ENCODE measurements around the gene SHROOM1. TPM values are rescaled to one million over a fixed set of nuclear protein-coding genes. Genes with fewer than 3 reads are reported as not detected.

Gene SHROOM1
- total RNA-seq, 4 donors from 2014 or later = 4.5 to 21.2 (median 13.1) TPM

GRCh38 chr5:132773601-132774355 lies 56.7 kb downstream of the SHROOM1 start:
- peaks cover 55 to 81% (median 75%) of the 10 kb centered on the region in 4 donors for H3K4me1 ChIP-seq
- 83% methylated on average over 5 of the region's 12 CpGs for WGBS
- H3K27me3 ChIP-seq = no peaks in the 10 kb centered on the region
- TF ChIP-seq CTCF (IDR thresholded peaks at IDR 0.05) (no peak), POLR2A (IDR thresholded peaks at IDR 0.05; ENCODE audit: low read depth) (no peak), POLR2AphosphoS5 (IDR thresholded peaks at IDR 0.05) (no peak), EP300 (IDR thresholded peaks at IDR 0.05) (no peak)
- no peaks in the 10 kb centered on the region for H3K36me3 ChIP-seq
- no peaks in the 10 kb centered on the region for H3K9me3 ChIP-seq
- H3K4me3 ChIP-seq = no peak overlapping the region
- DNase-seq (ENCODE audit: extremely low spot score) = no peak
- H3K27ac ChIP-seq (replicated peaks in 1 of 4) = peak overlapping the region in 3 of 4 donors; percentile 29 to 88 (median 84)
- intact Hi-C loops (cut with DNase I) = no loop called here

GRCh38 chr5:132773114-132773513 lies 57.3 kb downstream of the SHROOM1 start:
- no peaks in the 10 kb centered on the region for H3K36me3 ChIP-seq
- WGBS = 85% methylated on average over 5 of the region's 5 CpGs
- peaks cover 61 to 83% (median 78%) of the 10 kb centered on the region in 4 donors for H3K4me1 ChIP-seq
- intact Hi-C loops (cut with DNase I) = no loop called here
- H3K27ac ChIP-seq (replicated peaks in 1 of 4) = peak overlapping the region in 1 of 4 donors; percentile 67
- no peak for DNase-seq (ENCODE audit: extremely low spot score)
- no peaks in the 10 kb centered on the region for H3K27me3 ChIP-seq
- no peak for TF ChIP-seq EP300 (IDR thresholded peaks at IDR 0.05)
- TF ChIP-seq POLR2A (IDR thresholded peaks at IDR 0.05; ENCODE audit: low read depth) = no peak
- no peak for TF ChIP-seq POLR2AphosphoS5 (IDR thresholded peaks at IDR 0.05)
- TF ChIP-seq CTCF (IDR thresholded peaks at IDR 0.05) = no peak
- H3K9me3 ChIP-seq = no peaks in the 10 kb centered on the region
- H3K4me3 ChIP-seq = no peak overlapping the region

- no peak for TF ChIP-seq EP300 (IDR thresholded peaks at IDR 0.05)
- H3K9me3 ChIP-seq = no peaks in the 10 kb centered on the region
- H3K36me3 ChIP-seq = no peaks in the 10 kb centered on the region
- H3K27ac ChIP-seq (replicated peaks in 1 of 4) = peak overlapping the region; percentile 31 to 69 (median 54)
- no peak overlapping the region for H3K4me3 ChIP-seq
- WGBS = 50% methylated on average over 2 of the region's 8 CpGs
- intact Hi-C loops (cut with DNase I) = no loop called here
- DNase-seq (ENCODE audit: extremely low spot score) = no peak
- H3K27me3 ChIP-seq = no peaks in the 10 kb centered on the region
- H3K4me1 ChIP-seq = peaks cover 68 to 83% (median 78%) of the 10 kb centered on the region in 4 donors
Measured at GRCh38 chr5:132772291-132773070, 58.0 kb downstream of the SHROOM1 start.

Small RNA genes within 50 kb of the gene (small RNA-seq; reads per million reads assigned to genes)
- gene RNA5SP192 = 0 reads per million in 3 donors

Other genes starting within 250 kb of the SHROOM1 start
- not detected for gene IL13, start 172.5 kb downstream of the SHROOM1 start, total RNA-seq
- not detected for gene IL4, start 156.7 kb downstream of the SHROOM1 start, total RNA-seq
- 1 to 10 TPM; 5.5 to 9.6 (median 8.3) TPM for gene KIF3A, start 93.1 kb downstream of the SHROOM1 start, total RNA-seq
- under 1 TPM in 1 of 4 donors, not detected in 3; 0.39 TPM for gene CCNI2, start 83.2 kb downstream of the SHROOM1 start, total RNA-seq
- 10 to 100 TPM; 26.7 to 42.8 (median 36.9) TPM for gene SEPTIN8, start 53.4 kb downstream of the SHROOM1 start, total RNA-seq
- under 1 TPM; 0.06 to 0.83 (median 0.15) TPM for gene SOWAHA, start 17.3 kb downstream of the SHROOM1 start, total RNA-seq
- gene GDF9, start 35.8 kb upstream of the SHROOM1 start, total RNA-seq = 1 to 10 TPM in 1 of 4 donors, under 1 TPM in 2, not detected in 1; under 0.01 to 1.4 (median 0.23) TPM
- 100 to 1,000 TPM; 113 to 184 (median 126) TPM for gene UQCRQ, start 36.0 kb upstream of the SHROOM1 start, total RNA-seq
- 1 to 10 TPM in 1 of 4 donors, under 1 TPM in 2, not detected in 1; 0.23 to 1.2 (median 0.26) TPM for gene LEAP2, start 43.0 kb upstream of the SHROOM1 start, total RNA-seq
- gene AFF4, start 133.0 kb upstream of the SHROOM1 start, total RNA-seq = 10 to 100 TPM; 56.1 to 74.1 (median 63.0) TPM
- gene ZCCHC10, start 195.9 kb upstream of the SHROOM1 start, total RNA-seq = 10 to 100 TPM in 2 of 4 donors, 1 to 10 TPM in 2; 8.6 to 40.8 (median 13.1) TPM
- gene HSPA4, start 221.4 kb upstream of the SHROOM1 start, total RNA-seq = 10 to 100 TPM; 54.1 to 65.2 (median 55.3) TPM

Data from esophagus muscularis mucosa (tissue), 4 donors.